ENCODE data around the gene MYH8. TPM values are rescaled to one million over a fixed set of nuclear protein-coding genes. Genes with fewer than 3 reads are reported as not detected.

MYH8 gene
- polyA plus RNA-seq (2013, experiment 1 of 2; ENCODE audit: insufficient read length), result 9.2 TPM
- polyA plus RNA-seq (2013, experiment 2 of 2; ENCODE audit: insufficient read length), result 48.4 TPM

GRCh38 chr17:10421900-10422542 is at the start of gene MYH8:
Gene MYH8 (minus strand): TSS chr17:10421950. CDS start chr17:10420227, 1,723 bp downstream.
- DNase-seq, result no peak

- no peak for DNase-seq
These were observed 47.7 kb upstream of the MYH8 start, which contains the start of gene MYH4 for GRCh38 chr17:10469459-10469858. Gene MYH4 (minus strand): TSS chr17:10469559. CDS start chr17:10466745, 2,814 bp downstream.

GRCh38 chr17:10463402-10463801 is 41.7 kb upstream of the MYH8 start:
- DNase-seq, result no peak

GRCh38 chr17:10460062-10460461 is 38.3 kb upstream of the MYH8 start:
- no peak for DNase-seq

- DNase-seq, result no peak
These were observed 37.0 kb upstream of the MYH8 start for GRCh38 chr17:10458701-10459100.

- no peak for DNase-seq
These were observed 36.2 kb upstream of the MYH8 start for GRCh38 chr17:10457952-10458351.

GRCh38 chr17:10447026-10447931 is 25.5 kb upstream of the MYH8 start:
- DNase-seq, result no peak

- DNase-seq, result peak; percentile 22
These were observed 18.1 kb upstream of the MYH8 start for GRCh38 chr17:10439816-10440215.

GRCh38 chr17:10435096-10435495 is 13.3 kb upstream of the MYH8 start:
- DNase-seq, result no peak

GRCh38 chr17:10429421-10430045 is 7.8 kb upstream of the MYH8 start:
- peak; percentile 16 for DNase-seq

- DNase-seq, result no peak
These were observed 7.0 kb upstream of the MYH8 start for GRCh38 chr17:10428781-10429180.

- DNase-seq, result no peak
These were observed 539 bp downstream of the MYH8 start for GRCh38 chr17:10421211-10421610.

- no peak for DNase-seq
These were observed 939 bp downstream of the MYH8 start for GRCh38 chr17:10420811-10421210.

GRCh38 chr17:10417431-10417830 is 4.3 kb downstream of the MYH8 start:
- no peak for DNase-seq

- DNase-seq, result no peak
These were observed 6.6 kb downstream of the MYH8 start for GRCh38 chr17:10415161-10415560.

GRCh38 chr17:10403589-10403988 is 18.2 kb downstream of the MYH8 start:
- no peak for DNase-seq

- DNase-seq, result no peak
These were observed 23.4 kb downstream of the MYH8 start for GRCh38 chr17:10398352-10398751.

GRCh38 chr17:10396524-10397163 is 25.1 kb downstream of the MYH8 start:
- DNase-seq, result no peak

- no peak for DNase-seq
These were observed 27.4 kb downstream of the MYH8 start for GRCh38 chr17:10394201-10394887.

- no peak for DNase-seq
These were observed 28.9 kb downstream of the MYH8 start for GRCh38 chr17:10392880-10393279.

GRCh38 chr17:10385871-10386270 is 35.9 kb downstream of the MYH8 start:
- DNase-seq, result no peak

GRCh38 chr17:10384175-10384574 is 37.6 kb downstream of the MYH8 start:
- DNase-seq, result peak; percentile 17
